ENCODE data around the gene C1orf87.

The C1orf87 gene

DNA sequence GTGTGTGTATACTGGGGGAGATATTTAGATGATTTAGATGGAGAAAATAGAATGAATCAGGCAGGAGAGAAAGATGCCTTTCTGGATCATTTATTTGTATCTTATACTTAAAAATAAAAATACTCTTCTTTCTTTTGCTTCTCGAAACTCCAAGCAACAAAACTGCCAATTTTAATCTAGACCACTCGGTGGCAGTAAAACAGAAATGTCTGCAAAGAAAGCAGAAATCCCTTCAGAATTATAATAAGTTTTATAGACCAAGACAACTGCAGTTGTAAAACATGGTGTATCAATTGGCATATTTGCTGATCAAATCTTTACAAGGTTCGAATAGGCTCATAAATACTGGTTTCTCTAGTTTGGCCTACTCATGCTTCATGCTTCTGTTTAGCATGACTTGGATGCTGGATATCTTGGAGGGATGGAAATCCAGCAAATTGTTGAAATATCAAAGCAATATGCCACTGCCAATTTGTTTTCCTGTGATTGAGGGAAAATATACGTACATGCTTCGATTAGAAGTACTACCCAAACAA is 15.1 kb upstream of the C1orf87 start:
- ChIA-PET POLR2A (no interaction called here), CTCF (interaction anchor here (2.9 kb wide), 1 partner anchor 193 kb away, joined by 7 read pairs; no protein-coding TSS in a partner anchor)
- no peaks in the 10 kb centered on the region for H3K4me1 ChIP-seq (ENCODE audit: control extremely low read depth in 1 of 4, control insufficient read depth in 4 of 4, insufficient read depth in 4 of 4, low read length in 3 of 4)
- H3K27me3 ChIP-seq (replicated peaks in 2 of 5; ENCODE audit: control insufficient read depth in 4 of 5, insufficient read depth in 5 of 5, low read length in 4 of 5), result no peaks in the 10 kb centered on the region
- H3K36me3 ChIP-seq (ENCODE audit: control insufficient read depth in 4 of 4, insufficient read depth in 4 of 4, low read length in 3 of 4), result no peaks in the 10 kb centered on the region
- no peaks in the 10 kb centered on the region for H3K9me3 ChIP-seq (ENCODE audit: control extremely low read depth in 1 of 5, control insufficient read depth in 4 of 5, insufficient read depth in 2 of 5, low read depth in 1 of 5, low read length in 4 of 5)
- peak in 2 of 3 donors; percentile 4 to 11 for DNase-seq
- no peak overlapping the region for H3K4me3 ChIP-seq (ENCODE audit: control insufficient read depth in 1 of 7, extremely low read depth in 1 of 7, insufficient read depth in 4 of 7, low read depth in 2 of 7, low read length in 6 of 7)
- no peak overlapping the region for H3K27ac ChIP-seq (ENCODE audit: insufficient read depth in 1 of 2, low read depth in 1 of 2, low read length in 2 of 2, poor library complexity in 1 of 2, severe bottlenecking in 2 of 2)
- 94% methylated on average over 3 of the region's 5 CpGs for WGBS (ENCODE audit: insufficient coverage)

DNA sequence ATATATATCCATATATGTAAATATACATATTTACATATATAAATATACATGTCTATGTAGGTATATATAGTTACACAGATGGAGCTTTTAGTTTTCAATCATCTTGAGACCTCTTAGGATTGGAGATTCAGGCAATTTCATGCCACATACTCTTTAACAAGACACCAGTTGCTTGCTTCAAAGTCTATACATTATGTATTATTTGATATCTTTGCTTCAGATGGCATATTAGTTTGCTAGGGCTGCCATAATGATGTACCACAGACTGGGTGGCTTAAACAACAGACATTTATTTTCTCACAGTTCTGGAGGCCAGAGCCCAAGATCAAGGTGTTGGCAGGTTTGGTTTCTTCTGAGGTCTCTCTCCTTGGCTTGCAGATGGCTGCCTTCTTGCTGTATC is 14.1 kb upstream of the C1orf87 start:
- no peak overlapping the region for H3K27ac ChIP-seq (ENCODE audit: insufficient read depth in 1 of 2, low read depth in 1 of 2, low read length in 2 of 2, poor library complexity in 1 of 2, severe bottlenecking in 2 of 2)
- H3K4me1 ChIP-seq (ENCODE audit: control extremely low read depth in 1 of 4, control insufficient read depth in 4 of 4, insufficient read depth in 4 of 4, low read length in 3 of 4), result no peaks in the 10 kb centered on the region
- no peaks in the 10 kb centered on the region for H3K9me3 ChIP-seq (ENCODE audit: control extremely low read depth in 1 of 5, control insufficient read depth in 4 of 5, insufficient read depth in 2 of 5, low read depth in 1 of 5, low read length in 4 of 5)
- ChIA-PET POLR2A (no interaction called here), CTCF (interaction anchor here (0.6 kb wide), 1 partner anchor 1760 kb away, joined by 3 read pairs; no protein-coding TSS in a partner anchor)
- no peaks in the 10 kb centered on the region for H3K27me3 ChIP-seq (replicated peaks in 2 of 5; ENCODE audit: control insufficient read depth in 4 of 5, insufficient read depth in 5 of 5, low read length in 4 of 5)
- H3K4me3 ChIP-seq (ENCODE audit: control insufficient read depth in 1 of 7, extremely low read depth in 1 of 7, insufficient read depth in 4 of 7, low read depth in 2 of 7, low read length in 6 of 7), result no peak overlapping the region
- no peaks in the 10 kb centered on the region for H3K36me3 ChIP-seq (ENCODE audit: control insufficient read depth in 4 of 4, insufficient read depth in 4 of 4, low read length in 3 of 4)
- DNase-seq, result no peak

DNA sequence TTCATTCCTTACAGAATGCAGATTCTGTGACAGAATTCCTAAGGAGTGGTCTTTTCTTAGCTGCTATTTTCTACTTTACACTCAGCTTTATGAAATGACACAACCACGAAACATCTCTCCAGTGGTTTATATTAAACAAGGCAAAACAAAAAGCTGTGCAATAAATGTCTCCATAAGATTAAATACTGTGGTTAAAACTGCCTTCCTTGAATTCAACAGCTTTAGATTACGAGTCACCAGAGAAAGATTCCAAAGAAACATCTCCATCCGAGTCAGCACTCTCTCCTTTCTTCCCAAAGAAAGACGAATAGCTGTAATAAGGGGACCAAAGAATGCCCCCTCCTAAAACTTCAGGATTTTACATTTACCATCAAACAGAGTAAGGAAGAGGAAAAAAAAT is 4.6 kb upstream of the C1orf87 start:
- Histone ChIP-seq H3K27me3 (replicated peaks in 2 of 5; ENCODE audit: control insufficient read depth in 4 of 5, insufficient read depth in 5 of 5, low read length in 4 of 5) (peaks cover 0 to 29% (median 11%) of the 10 kb centered on the region in 5 experiments), H3K9me3 (ENCODE audit: control extremely low read depth in 1 of 5, control insufficient read depth in 4 of 5, insufficient read depth in 2 of 5, low read depth in 1 of 5, low read length in 4 of 5) (peaks cover 0 to 5% (median 2%) of the 10 kb centered on the region in 5 experiments), H3K27ac (ENCODE audit: insufficient read depth in 1 of 2, low read depth in 1 of 2, low read length in 2 of 2, poor library complexity in 1 of 2, severe bottlenecking in 2 of 2) (no peak overlapping the region), H3K36me3 (ENCODE audit: control insufficient read depth in 4 of 4, insufficient read depth in 4 of 4, low read length in 3 of 4) (no peaks in the 10 kb centered on the region), H3K4me3 (ENCODE audit: control insufficient read depth in 1 of 7, extremely low read depth in 1 of 7, insufficient read depth in 4 of 7, low read depth in 2 of 7, low read length in 6 of 7) (no peak overlapping the region), H3K4me1 (ENCODE audit: control extremely low read depth in 1 of 4, control insufficient read depth in 4 of 4, insufficient read depth in 4 of 4, low read length in 3 of 4) (peaks cover 0 to 6% (median 2%) of the 10 kb centered on the region in 4 experiments)
- no CpG with 5 or more reads among the region's 4 CpGs for WGBS (ENCODE audit: insufficient coverage)
- DNase-seq, result no peak
- ChIA-PET POLR2A (no interaction called here), CTCF (no interaction called here)

DNA sequence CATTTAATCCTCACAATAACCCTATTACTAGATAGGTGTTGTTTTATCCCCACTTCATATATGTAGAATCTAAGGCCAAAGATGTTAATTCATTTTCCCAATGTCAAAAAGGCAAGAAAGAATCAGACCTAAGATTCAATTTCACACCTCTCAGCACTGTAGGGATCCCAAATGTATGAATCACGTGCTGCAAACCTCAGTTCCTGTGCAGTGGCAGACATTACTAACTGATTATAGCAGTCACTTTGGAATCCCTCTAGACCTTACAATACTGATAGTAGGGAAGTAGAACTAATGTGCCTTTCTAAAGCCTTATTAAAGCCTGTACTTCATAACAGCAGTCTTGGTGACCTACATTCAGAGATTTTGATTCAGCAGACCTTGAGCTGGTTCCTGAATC is 2.3 kb downstream of the C1orf87 start:
- H3K9me3 ChIP-seq (ENCODE audit: control extremely low read depth in 1 of 5, control insufficient read depth in 4 of 5, insufficient read depth in 2 of 5, low read depth in 1 of 5, low read length in 4 of 5), result peaks cover 0 to 5% (median 2%) of the 10 kb centered on the region in 5 experiments
- no peak for DNase-seq
- H3K4me1 ChIP-seq (ENCODE audit: control extremely low read depth in 1 of 4, control insufficient read depth in 4 of 4, insufficient read depth in 4 of 4, low read length in 3 of 4), result peaks cover 0 to 6% (median 2%) of the 10 kb centered on the region in 4 experiments
- no peak overlapping the region for H3K4me3 ChIP-seq (ENCODE audit: control insufficient read depth in 1 of 7, extremely low read depth in 1 of 7, insufficient read depth in 4 of 7, low read depth in 2 of 7, low read length in 6 of 7)
- peaks cover 6 to 38% (median 21%) of the 10 kb centered on the region in 5 experiments for H3K27me3 ChIP-seq (replicated peaks in 2 of 5; ENCODE audit: control insufficient read depth in 4 of 5, insufficient read depth in 5 of 5, low read length in 4 of 5)
- POLR2A ChIA-PET, result no interaction called here
- H3K27ac ChIP-seq (ENCODE audit: insufficient read depth in 1 of 2, low read depth in 1 of 2, low read length in 2 of 2, poor library complexity in 1 of 2, severe bottlenecking in 2 of 2), result no peak overlapping the region
- H3K36me3 ChIP-seq (ENCODE audit: control insufficient read depth in 4 of 4, insufficient read depth in 4 of 4, low read length in 3 of 4), result no peaks in the 10 kb centered on the region
- CTCF ChIA-PET, result no interaction called here
- WGBS (ENCODE audit: insufficient coverage), result 100% methylated on average over 1 of the region's 1 CpG

DNA sequence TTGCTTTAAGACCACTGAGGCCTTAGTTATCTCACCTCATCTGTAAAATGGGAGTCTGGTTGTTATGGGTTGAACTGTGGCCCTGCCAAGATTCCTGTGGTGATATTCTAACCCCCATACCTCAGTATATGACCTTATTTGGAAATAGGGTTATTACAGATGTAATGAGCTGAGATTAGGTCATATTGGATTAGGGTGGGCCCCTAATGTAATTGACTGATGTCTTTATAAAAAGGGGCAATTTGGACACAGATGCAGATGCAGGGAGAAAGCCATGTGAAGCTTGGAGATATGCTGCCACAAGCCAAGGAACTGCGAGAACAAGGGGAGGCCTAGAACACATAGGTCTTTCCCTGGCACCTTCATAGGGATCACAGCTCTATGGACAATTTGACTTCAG is 3.9 kb downstream of the C1orf87 start:
- no peak for DNase-seq
- Histone ChIP-seq H3K4me3 (ENCODE audit: control insufficient read depth in 1 of 7, extremely low read depth in 1 of 7, insufficient read depth in 4 of 7, low read depth in 2 of 7, low read length in 6 of 7) (no peak overlapping the region), H3K4me1 (ENCODE audit: control extremely low read depth in 1 of 4, control insufficient read depth in 4 of 4, insufficient read depth in 4 of 4, low read length in 3 of 4) (peaks cover 0 to 6% (median 2%) of the 10 kb centered on the region in 4 experiments), H3K27me3 (replicated peaks in 2 of 5; ENCODE audit: control insufficient read depth in 4 of 5, insufficient read depth in 5 of 5, low read length in 4 of 5) (peaks cover 6 to 25% (median 19%) of the 10 kb centered on the region in 5 experiments), H3K36me3 (ENCODE audit: control insufficient read depth in 4 of 4, insufficient read depth in 4 of 4, low read length in 3 of 4) (no peaks in the 10 kb centered on the region), H3K27ac (ENCODE audit: insufficient read depth in 1 of 2, low read depth in 1 of 2, low read length in 2 of 2, poor library complexity in 1 of 2, severe bottlenecking in 2 of 2) (no peak overlapping the region), H3K9me3 (ENCODE audit: control extremely low read depth in 1 of 5, control insufficient read depth in 4 of 5, insufficient read depth in 2 of 5, low read depth in 1 of 5, low read length in 4 of 5) (peaks cover 0 to 5% (median 2%) of the 10 kb centered on the region in 5 experiments)
- 100% methylated on average over 1 of the region's 1 CpG for WGBS (ENCODE audit: insufficient coverage)
- ChIA-PET CTCF (no interaction called here), POLR2A (no interaction called here)

- no CpG with 5 or more reads among the region's 1 CpG for WGBS (ENCODE audit: insufficient coverage)
These were observed 5.1 kb downstream of the C1orf87 start for GRCh38 chr1:60068393-60069045.

GRCh38 chr1:60066001-60066400 is 7.6 kb downstream of the C1orf87 start:
- Histone ChIP-seq H3K27ac (ENCODE audit: insufficient read depth in 1 of 2, low read depth in 1 of 2, low read length in 2 of 2, poor library complexity in 1 of 2, severe bottlenecking in 2 of 2) (no peak overlapping the region), H3K4me3 (ENCODE audit: control insufficient read depth in 1 of 7, extremely low read depth in 1 of 7, insufficient read depth in 4 of 7, low read depth in 2 of 7, low read length in 6 of 7) (no peak overlapping the region), H3K9me3 (ENCODE audit: control extremely low read depth in 1 of 5, control insufficient read depth in 4 of 5, insufficient read depth in 2 of 5, low read depth in 1 of 5, low read length in 4 of 5) (no peaks in the 10 kb centered on the region), H3K36me3 (ENCODE audit: control insufficient read depth in 4 of 4, insufficient read depth in 4 of 4, low read length in 3 of 4) (no peaks in the 10 kb centered on the region), H3K4me1 (ENCODE audit: control extremely low read depth in 1 of 4, control insufficient read depth in 4 of 4, insufficient read depth in 4 of 4, low read length in 3 of 4) (no peaks in the 10 kb centered on the region), H3K27me3 (replicated peaks in 2 of 5; ENCODE audit: control insufficient read depth in 4 of 5, insufficient read depth in 5 of 5, low read length in 4 of 5) (peaks cover 0 to 2% (median 0%) of the 10 kb centered on the region in 5 experiments)
- DNase-seq, result peak in 1 of 3 donors; percentile 10
- CTCF ChIA-PET, result no interaction called here
- WGBS (ENCODE audit: insufficient coverage), result no CpG with 5 or more reads among the region's 1 CpG
- POLR2A ChIA-PET, result no interaction called here

More at GRCh38 chr1:60068393-60069045, 5.1 kb downstream of the C1orf87 start:
- Histone ChIP-seq H3K27me3 (replicated peaks in 2 of 5; ENCODE audit: control insufficient read depth in 4 of 5, insufficient read depth in 5 of 5, low read length in 4 of 5) (peaks cover 4 to 14% (median 8%) of the 10 kb centered on the region in 5 experiments), H3K4me1 (ENCODE audit: control extremely low read depth in 1 of 4, control insufficient read depth in 4 of 4, insufficient read depth in 4 of 4, low read length in 3 of 4) (peaks cover 0 to 1% (median 0%) of the 10 kb centered on the region in 4 experiments), H3K4me3 (ENCODE audit: control insufficient read depth in 1 of 7, extremely low read depth in 1 of 7, insufficient read depth in 4 of 7, low read depth in 2 of 7, low read length in 6 of 7) (no peak overlapping the region), H3K27ac (ENCODE audit: insufficient read depth in 1 of 2, low read depth in 1 of 2, low read length in 2 of 2, poor library complexity in 1 of 2, severe bottlenecking in 2 of 2) (no peak overlapping the region), H3K9me3 (ENCODE audit: control extremely low read depth in 1 of 5, control insufficient read depth in 4 of 5, insufficient read depth in 2 of 5, low read depth in 1 of 5, low read length in 4 of 5) (peaks cover 0 to 1% (median under 1%) of the 10 kb centered on the region in 5 experiments), H3K36me3 (ENCODE audit: control insufficient read depth in 4 of 4, insufficient read depth in 4 of 4, low read length in 3 of 4) (no peaks in the 10 kb centered on the region)
- DNase-seq, result no peak
- CTCF ChIA-PET, result no interaction called here
- POLR2A ChIA-PET, result no interaction called here
